D721Med (cell line): ENCODE results near the gene GAS2.

Experiments
- DNase-seq: peaks from one replicate; pipeline ENCODE4 v3.0.0; 2011; ENCODE audit warnings: low spot score; ENCODE audit not compliant: insufficient read length
- FAIRE-seq: peaks from 2 replicates; lab custom pipeline; 2011; peaks lifted over from hg19 to GRCh38; lab: Jason Lieb, UNC
- CTCF ChIP-seq: IDR thresholded peaks from 2 replicates; pipeline ENCODE4 v1.5.1; 2012; ENCODE audit warnings: mild to moderate bottlenecking, control low read depth; ENCODE audit not compliant: insufficient read depth; ENCODE audit errors: missing control alignments

The GAS2 gene

GRCh38 chr11:22742157-22742613, 75.8 kb downstream of the GAS2 start:
- DNase-seq (no peak), FAIRE-seq (no peak)
- no peak for TF ChIP-seq CTCF

GRCh38 chr11:22749536-22749935, 83.1 kb downstream of the GAS2 start:
- TF ChIP-seq CTCF: no peak
- no peak for FAIRE-seq
- no peak for DNase-seq

- FAIRE-seq (no peak), DNase-seq (no peak)
- TF ChIP-seq CTCF: no peak
These were observed 86.5 kb downstream of the GAS2 start for GRCh38 chr11:22752908-22753310.

GRCh38 chr11:22753416-22753815, 87.0 kb downstream of the GAS2 start:
- no peak for TF ChIP-seq CTCF
- no peak for DNase-seq
- FAIRE-seq: no peak

GRCh38 chr11:22761066-22761465, 94.7 kb downstream of the GAS2 start:
- FAIRE-seq: no peak
- no peak for DNase-seq
- TF ChIP-seq CTCF: no peak

- no peak for TF ChIP-seq CTCF
- no peak for DNase-seq
- no peak for FAIRE-seq
These were observed 96.8 kb downstream of the GAS2 start for GRCh38 chr11:22763166-22763565.

GRCh38 chr11:22764735-22765134, 98.3 kb downstream of the GAS2 start:
- DNase-seq: no peak
- TF ChIP-seq CTCF: no peak
- no peak for FAIRE-seq
